ENCODE data around the gene ANKRD6.

- no peak for TF ChIP-seq CTCF (IDR thresholded peaks at IDR 0.05)
- TF ChIP-seq POLR2A (IDR thresholded peaks at IDR 0.05): no peak
These were observed 549 bp downstream of the ANKRD6 start for GRCh38 chr6:89433252-89434149.
